GM18520 (cell line): Measurements from ENCODE around the gene CACNA1H.
"Not testable (repeated sequence)": the region's sequence is repeated elsewhere in the genome, so short reads cannot be mapped to it uniquely, and the experiment has no call there.

Experiments
- ATAC-seq: cut with Tn5 transposase; IDR thresholded peaks from one replicate; pipeline ENCODE4 v1.9.1; 2021; ENCODE audit not compliant: unreplicated experiment

The CACNA1H gene

GRCh38 chr16:1262210-1262845 lies 109.4 kb downstream of the CACNA1H start:
- ATAC-seq: no peak

DNA sequence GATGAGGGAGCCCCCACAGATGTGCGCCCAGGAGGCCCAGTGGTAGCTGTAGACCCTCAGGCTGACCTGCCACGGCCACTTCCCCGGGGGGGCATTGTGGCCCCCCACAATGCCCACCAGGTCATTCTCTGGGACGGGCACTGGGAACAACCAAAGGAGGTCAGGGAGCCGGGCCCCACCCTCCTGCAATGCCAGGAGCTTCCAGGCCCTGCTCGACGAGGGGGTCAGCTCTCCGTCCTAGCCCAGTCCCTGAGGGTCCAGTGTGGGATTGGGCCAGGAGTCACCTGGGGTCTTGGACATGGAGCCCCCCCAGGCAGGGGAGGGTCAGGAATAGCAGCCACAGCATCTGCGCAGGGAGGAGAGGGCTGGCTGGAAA lies 109.9 kb downstream of the CACNA1H start:
- ATAC-seq: no peak

- ATAC-seq: no peak
Measured at GRCh38 chr16:1263591-1264344, 110.9 kb downstream of the CACNA1H start.

- ATAC-seq: no peak
Measured at GRCh38 chr16:1264345-1265089, 111.6 kb downstream of the CACNA1H start.

DNA sequence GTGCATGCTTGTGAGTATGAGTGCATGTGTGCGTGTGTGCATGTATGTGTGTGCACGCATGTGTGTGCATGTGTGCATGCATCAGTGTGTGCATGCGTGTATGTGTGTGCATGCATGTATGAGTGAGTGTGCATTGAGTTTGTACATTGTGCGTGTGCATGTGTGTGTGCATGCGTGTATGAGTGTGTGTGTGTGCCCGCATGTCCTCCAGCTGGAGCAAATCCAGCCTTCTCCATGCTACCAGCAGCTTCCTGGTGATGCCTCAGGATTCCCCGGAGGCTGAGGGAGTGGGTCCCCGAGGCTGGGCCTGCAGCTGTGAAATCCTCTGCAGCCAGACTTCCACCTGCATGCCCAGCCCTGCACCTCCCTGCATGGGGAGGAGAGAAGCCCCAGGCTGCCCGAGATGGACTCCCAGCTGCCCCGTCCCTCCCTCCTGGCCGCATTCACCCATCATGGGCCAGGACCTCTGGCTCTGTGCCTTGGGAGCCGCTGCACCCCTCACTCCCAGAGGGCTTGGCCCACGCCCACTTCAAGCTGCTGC lies 112.3 kb downstream of the CACNA1H start:
- no peak for ATAC-seq

DNA sequence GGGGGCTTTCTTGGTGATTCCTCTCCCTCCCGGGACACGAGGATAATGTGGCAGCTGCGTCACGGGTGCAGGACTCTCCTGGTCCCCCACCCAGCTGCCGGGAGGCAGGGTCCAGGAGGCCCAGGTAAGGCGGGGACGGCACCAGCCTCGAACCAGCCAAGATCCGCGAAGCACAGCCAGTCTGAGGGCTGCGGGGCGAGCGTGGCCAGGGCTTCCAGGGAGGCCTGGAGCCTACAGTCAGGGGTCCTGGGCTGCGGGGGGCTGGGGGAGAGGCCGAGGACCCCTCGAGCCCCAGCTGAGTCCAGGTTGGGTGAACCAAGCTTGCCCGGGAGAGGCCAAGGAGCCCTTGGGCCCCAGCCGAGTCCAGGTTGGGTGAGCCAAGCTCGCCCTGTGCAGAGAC lies 112.9 kb downstream of the CACNA1H start:
- no peak for ATAC-seq

DNA sequence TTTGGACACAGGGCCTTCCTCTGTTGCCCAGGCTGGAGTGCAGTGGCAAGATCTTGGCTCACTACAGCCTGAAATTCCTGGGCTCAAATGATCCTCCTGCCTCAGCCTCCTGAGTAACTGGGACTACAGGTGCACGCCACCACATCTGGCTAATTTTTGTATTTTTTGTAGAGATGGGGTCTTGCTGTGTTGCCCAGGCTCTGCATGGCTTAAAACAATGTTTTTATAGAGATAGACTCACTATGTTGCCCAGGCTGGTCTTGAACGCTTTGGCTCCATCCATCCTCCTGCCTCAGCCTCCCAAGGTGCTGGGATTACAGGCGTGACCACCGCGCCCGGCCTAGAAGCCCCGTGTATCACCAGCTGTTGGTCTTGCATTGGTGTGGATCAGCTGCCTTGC lies 116.5 kb downstream of the CACNA1H start:
- ATAC-seq: not testable (repeated sequence)

DNA sequence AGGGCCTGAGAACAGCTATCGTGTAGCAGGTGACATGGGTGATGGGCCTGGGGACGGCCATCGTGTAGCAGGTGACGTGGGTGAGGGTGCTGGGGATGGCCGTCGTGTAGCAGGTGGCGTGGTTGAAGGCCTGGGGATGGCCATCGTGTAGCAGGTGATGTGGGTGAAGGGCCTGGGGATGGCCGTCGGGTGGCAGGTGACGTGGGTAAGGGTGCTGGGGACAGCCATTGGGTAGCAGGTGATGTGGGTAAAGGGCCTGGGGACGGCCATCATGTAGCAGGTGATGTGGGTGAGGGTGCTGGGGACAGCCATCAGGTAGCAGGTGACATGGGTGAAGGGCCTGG lies 118.4 kb downstream of the CACNA1H start:
- ATAC-seq: no peak
